HepG2 (cell line): ENCODE data around the gene PRKG1. TPM values are rescaled to one million over a fixed set of nuclear protein-coding genes. Genes with fewer than 3 reads are reported as not detected.

ENCODE experiments used
- ATAC-seq: fragments of 200-7000 bp; cut with Tn5 transposase; 3 replicates; pipeline ENCODE4 v1.9.1; 2020; ENCODE audit warnings: mild to moderate bottlenecking, moderate library complexity
- BruUV-seq: library from RNA; stranded (reverse); fragments of 400-500 nt; replicated peaks from 2 replicates; lab custom pipeline; 2021; lab: Mats Ljungman, UMichigan
- CTCF ChIA-PET: fragments of 300-600 bp; formaldehyde crosslinking; extraction: SDS; loops from one replicate; lab custom pipeline; 2021; ENCODE audit warnings: low total read pairs, inconsistent platforms, low intra/inter-chr PET ratio; lab: Yijun Ruan, JAX
- POLR2A ChIA-PET: fragments of 350-600 bp; sonication (Branson Sonifier 250); formaldehyde crosslinking; loops from one replicate; lab custom pipeline; 2020; ENCODE audit warnings: antibody characterized with exemption, inconsistent platforms; lab: Yijun Ruan, JAX
- DNase-seq: peaks from one replicate; pipeline ENCODE4 v3.0.0-alpha.2; 2015; ENCODE audit warnings: low spot score
- FAIRE-seq: peaks from 3 replicates; lab custom pipeline; 2011; peaks lifted over from hg19 to GRCh38; lab: Jason Lieb, UNC
- H2AFZ ChIP-seq: one replicate; pipeline ENCODE4 v1.6.1; 2011; ENCODE audit warnings: low read length, inconsistent platforms
- H3K27ac ChIP-seq: fragments of 300-600 bp; 3 replicates; pipeline ENCODE4 v1.8.0; 2011; ENCODE audit warnings: mixed run types, mild to moderate bottlenecking, mixed read lengths, low read length, inconsistent platforms; ENCODE audit not compliant: insufficient read depth; ENCODE audit errors: extremely low read length
- H3K27me3 ChIP-seq, 2 experiments: fragments of 200-600 bp in 1 of 2; 2 replicates in 1 of 2; 3 replicates in 1 of 2; pipeline versions ENCODE4 v1.6.0 to v1.8.0; 2011; ENCODE audit warnings: low read length in 2 of 2, mild to moderate bottlenecking in 2 of 2, moderate library complexity in 2 of 2, inconsistent platforms in 1 of 2; ENCODE audit not compliant: insufficient read depth in 2 of 2, control insufficient read depth in 1 of 2
- H3K36me3 ChIP-seq, 2 experiments: fragments of 200-600 bp in 1 of 2; replicated peaks in 1 of 2; 2 replicates in 1 of 2; 3 replicates in 1 of 2; pipeline versions ENCODE4 v1.5.1 to v1.8.0; 2011; ENCODE audit warnings: low read length in 2 of 2, inconsistent platforms in 1 of 2; ENCODE audit not compliant: insufficient read depth in 2 of 2, control insufficient read depth in 1 of 2
- H3K4me1 ChIP-seq: 2 replicates; pipeline ENCODE4 v1.5.1; 2012; ENCODE audit warnings: low read length, inconsistent platforms; ENCODE audit not compliant: insufficient read depth
- H3K4me2 ChIP-seq: 2 replicates; pipeline ENCODE4 v1.6.0; 2011; ENCODE audit warnings: low read depth, low read length, inconsistent platforms
- H3K4me3 ChIP-seq, 3 experiments: fragments of 200-600 bp in 1 of 3; sonication (generic), shearing (Covaris generic) in 1 of 3; replicated peaks in 1 of 3; 2 replicates each; pipeline ENCODE4 v1.5.1; 2011 to 2016; ENCODE audit warnings: low read length in 3 of 3, inconsistent platforms in 2 of 3, low read depth in 2 of 3, mild to moderate bottlenecking in 2 of 3, control low read depth in 1 of 3, mixed read lengths in 1 of 3; ENCODE audit not compliant: insufficient read depth in 1 of 3
- H3K79me2 ChIP-seq: one replicate; pipeline ENCODE4 v1.6.1; 2011; ENCODE audit warnings: low read length, inconsistent platforms; ENCODE audit not compliant: insufficient read depth
- H3K9ac ChIP-seq: 2 replicates; pipeline ENCODE4 v1.6.0; 2011; ENCODE audit warnings: mild to moderate bottlenecking, low read depth, low read length, inconsistent platforms; ENCODE audit not compliant: insufficient read depth
- H3K9me3 ChIP-seq: 2 replicates; pipeline ENCODE4 v1.5.1; 2012; ENCODE audit warnings: mild to moderate bottlenecking, low read length
- H4K20me1 ChIP-seq: 2 replicates; pipeline ENCODE4 v1.6.0; 2011; ENCODE audit warnings: inconsistent platforms, mild to moderate bottlenecking, low read length, moderate library complexity; ENCODE audit not compliant: insufficient read depth
- HHEX ChIP-seq: IDR thresholded peaks from 2 replicates; pipeline ENCODE4 v1.6.1; 2016; ENCODE audit warnings: control low read depth
- NR2C2 ChIP-seq: sonication (generic); formaldehyde crosslinking; IDR thresholded peaks from 2 replicates; pipeline ENCODE4 v1.4.0; 2020; ENCODE audit warnings: missing genetic modification reagents, mild to moderate bottlenecking, moderate library complexity, borderline replicate concordance
- NRL ChIP-seq: sonication (generic); formaldehyde crosslinking; IDR thresholded peaks from 2 replicates; pipeline ENCODE4 v1.5.0; 2020; ENCODE audit warnings: missing genetic modification reagents, mild to moderate bottlenecking, moderate library complexity, borderline replicate concordance
- SIN3B ChIP-seq: fragments of 150-350 bp; IDR thresholded peaks from 2 replicates; pipeline ENCODE4 v1.6.1; 2014; ENCODE audit warnings: low read length
- SMAD1 ChIP-seq: sonication (generic); formaldehyde crosslinking; IDR thresholded peaks from 2 replicates; pipeline ENCODE4 v1.4.0; 2020; ENCODE audit warnings: missing genetic modification reagents, low read depth, mild to moderate bottlenecking, borderline replicate concordance
- TBX3 ChIP-seq: fragments of 450-650 bp; IDR thresholded peaks from 2 replicates; pipeline ENCODE4 v1.6.1; 2017; ENCODE audit warnings: antibody characterized with exemption, mild to moderate bottlenecking, inconsistent platforms, borderline replicate concordance
- YEATS2 ChIP-seq: sonication (generic); formaldehyde crosslinking; IDR thresholded peaks from 2 replicates; pipeline ENCODE4 v1.4.0; 2020; ENCODE audit warnings: missing genetic modification reagents, borderline replicate concordance
- ZEB1 ChIP-seq: IDR thresholded peaks from 2 replicates; pipeline ENCODE4 v1.6.1; 2012; ENCODE audit warnings: mild to moderate bottlenecking, low read depth, inconsistent platforms; ENCODE audit not compliant: insufficient replicate concordance
- ZNF747 ChIP-seq: sonication (generic); formaldehyde crosslinking; IDR thresholded peaks from 2 replicates; pipeline ENCODE4 v1.8.1; 2023; ENCODE audit warnings: missing genetic modification reagents, mild to moderate bottlenecking, borderline replicate concordance
- ZSCAN12 ChIP-seq: sonication (generic); formaldehyde crosslinking; IDR thresholded peaks from 2 replicates; pipeline ENCODE4 v1.9.0; 2021; ENCODE audit warnings: mild to moderate bottlenecking, missing genetic modification reagents
- WGBS: methylation state at CpG from one replicate; pipeline ENCODE4 v1.1.6; 2017; ENCODE audit warnings: low lambda C conversion rate; 5-methylcytosine and 5-hydroxymethylcytosine counted together
- in situ Hi-C: cut with HindIII; loops from 2 replicates; pipeline ENCODE4 v1.10.0; 2017; ENCODE audit warnings: low pct_unique_long_range_greater_than_20kb; ENCODE audit not compliant: extremely low pct_ligation_motif_present
- intact Hi-C: fragments of 100-400 bp; cut with micrococcal nuclease; formaldehyde crosslinking; loops from one replicate; pipeline ENCODE4 v1.10.0; 2022; ENCODE audit not compliant: unreplicated experiment
- polyA plus RNA-seq, 8 experiments: library from polyadenylated mRNA; depleted of rRNA in 3 of 8; stranded (reverse) in 7 of 8; unstranded in 1 of 8; fragments of >200 nt; fragmentation: Illumina TruSeq in 4 of 8; extraction: Trizol in 4 of 8; gene quantifications; 2 replicates each; pipeline versions ENCODE4 v1.2.1 to v1.2.3, GENCODE V29; 2011 to 2016; ENCODE audit warnings: low read depth in 4 of 8, missing spikeins in 1 of 8, mixed read lengths in 1 of 8; ENCODE audit not compliant: insufficient read depth in 1 of 8
- total RNA-seq, 5 experiments: library from RNA; depleted of rRNA; stranded (reverse); fragments of >200 nt; fragmentation: Illumina TruSeq; extraction: Trizol; gene quantifications; 2 replicates each; pipeline ENCODE4 v1.2.3, GENCODE V29; 2016; ENCODE audit warnings: low read depth in 1 of 5
- TF ChIP-seq, protein P1 (sequence below): IDR thresholded peaks from 2 replicates; pipeline ENCODE4 v1.4.0; 2020; ENCODE audit warnings: mild to moderate bottlenecking, missing genetic modification reagents
- TF ChIP-seq, protein P2 (sequence below): fragments of 450-650 bp; IDR thresholded peaks from 2 replicates; pipeline ENCODE4 v1.6.1; 2017

Gene PRKG1
- total and polyA plus RNA-seq, 2 of the 13 experiments (the other 11 are each of a cell fraction or from before 2014, with no cell fraction given), result 0.01 TPM; not detected in 1

GRCh38 chr10:51747216-51747615 is 672.9 kb downstream of the PRKG1 start (continued):
- TF ChIP-seq ZSCAN12 (CRISPR knock-in tag), result no peak
- TF ChIP-seq TBX3, result no peak
- no peak for TF ChIP-seq NRL (CRISPR knock-in tag)

DNA sequence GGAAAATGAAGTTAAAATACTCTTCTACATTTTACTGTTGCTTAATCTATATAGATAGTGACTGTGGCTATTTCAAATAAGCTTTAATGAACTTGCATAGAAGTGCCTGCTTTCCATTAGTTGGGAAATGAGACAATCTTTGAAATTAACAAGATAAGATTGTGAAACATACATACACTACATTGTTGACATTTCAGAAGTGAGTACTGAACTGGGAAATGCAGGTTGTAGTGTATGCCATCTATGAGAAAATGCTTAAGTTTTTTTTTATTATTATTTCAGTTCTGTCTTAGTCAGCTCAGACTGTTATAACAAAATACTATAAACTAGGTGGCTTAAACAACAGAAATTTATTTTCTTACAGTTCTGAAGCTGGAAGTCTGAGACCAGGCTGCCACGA is 674.7 kb downstream of the PRKG1 start:
- intact Hi-C loops, result no loop called here
- H3K4me2 ChIP-seq, result no peak overlapping the region
- WGBS, result 0% methylated on average over 1 of the region's 1 CpG
- H3K79me2 ChIP-seq, result no peaks in the 10 kb centered on the region
- DNase-seq (no peak), ATAC-seq (no peak), FAIRE-seq (no peak)
- no TSS peak for BruUV-seq
- no peaks in the 10 kb centered on the region for H3K9me3 ChIP-seq
- H3K36me3 ChIP-seq, result no peaks in the 10 kb centered on the region
- no peak overlapping the region for H3K4me3 ChIP-seq
- CTCF ChIA-PET, result no interaction called here
- no peaks in the 10 kb centered on the region for H3K4me1 ChIP-seq
- no peak overlapping the region for H3K9ac ChIP-seq
- H3K27me3 ChIP-seq, result no peaks in the 10 kb centered on the region
- no peak overlapping the region for H2AFZ ChIP-seq
- in situ Hi-C loops, result no loop called here
- no peak overlapping the region for H3K27ac ChIP-seq
- POLR2A ChIA-PET, result no interaction called here
- H4K20me1 ChIP-seq, result no peaks in the 10 kb centered on the region
- TF ChIP-seq HHEX (no peak), ZNF747 (CRISPR knock-in tag) (no peak), NR2C2 (no peak), SIN3B (no peak), ZEB1 (no peak), SMAD1 (CRISPR knock-in tag) (no peak), YEATS2 (CRISPR knock-in tag) (no peak)
- TF ChIP-seq, protein P1, sequence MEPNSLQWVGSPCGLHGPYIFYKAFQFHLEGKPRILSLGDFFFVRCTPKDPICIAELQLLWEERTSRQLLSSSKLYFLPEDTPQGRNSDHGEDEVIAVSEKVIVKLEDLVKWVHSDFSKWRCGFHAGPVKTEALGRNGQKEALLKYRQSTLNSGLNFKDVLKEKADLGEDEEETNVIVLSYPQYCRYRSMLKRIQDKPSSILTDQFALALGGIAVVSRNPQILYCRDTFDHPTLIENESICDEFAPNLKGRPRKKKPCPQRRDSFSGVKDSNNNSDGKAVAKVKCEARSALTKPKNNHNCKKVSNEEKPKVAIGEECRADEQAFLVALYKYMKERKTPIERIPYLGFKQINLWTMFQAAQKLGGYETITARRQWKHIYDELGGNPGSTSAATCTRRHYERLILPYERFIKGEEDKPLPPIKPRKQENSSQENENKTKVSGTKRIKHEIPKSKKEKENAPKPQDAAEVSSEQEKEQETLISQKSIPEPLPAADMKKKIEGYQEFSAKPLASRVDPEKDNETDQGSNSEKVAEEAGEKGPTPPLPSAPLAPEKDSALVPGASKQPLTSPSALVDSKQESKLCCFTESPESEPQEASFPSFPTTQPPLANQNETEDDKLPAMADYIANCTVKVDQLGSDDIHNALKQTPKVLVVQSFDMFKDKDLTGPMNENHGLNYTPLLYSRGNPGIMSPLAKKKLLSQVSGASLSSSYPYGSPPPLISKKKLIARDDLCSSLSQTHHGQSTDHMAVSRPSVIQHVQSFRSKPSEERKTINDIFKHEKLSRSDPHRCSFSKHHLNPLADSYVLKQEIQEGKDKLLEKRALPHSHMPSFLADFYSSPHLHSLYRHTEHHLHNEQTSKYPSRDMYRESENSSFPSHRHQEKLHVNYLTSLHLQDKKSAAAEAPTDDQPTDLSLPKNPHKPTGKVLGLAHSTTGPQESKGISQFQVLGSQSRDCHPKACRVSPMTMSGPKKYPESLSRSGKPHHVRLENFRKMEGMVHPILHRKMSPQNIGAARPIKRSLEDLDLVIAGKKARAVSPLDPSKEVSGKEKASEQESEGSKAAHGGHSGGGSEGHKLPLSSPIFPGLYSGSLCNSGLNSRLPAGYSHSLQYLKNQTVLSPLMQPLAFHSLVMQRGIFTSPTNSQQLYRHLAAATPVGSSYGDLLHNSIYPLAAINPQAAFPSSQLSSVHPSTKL (CRISPR knock-in tag), result no peak
- TF ChIP-seq, protein P2, sequence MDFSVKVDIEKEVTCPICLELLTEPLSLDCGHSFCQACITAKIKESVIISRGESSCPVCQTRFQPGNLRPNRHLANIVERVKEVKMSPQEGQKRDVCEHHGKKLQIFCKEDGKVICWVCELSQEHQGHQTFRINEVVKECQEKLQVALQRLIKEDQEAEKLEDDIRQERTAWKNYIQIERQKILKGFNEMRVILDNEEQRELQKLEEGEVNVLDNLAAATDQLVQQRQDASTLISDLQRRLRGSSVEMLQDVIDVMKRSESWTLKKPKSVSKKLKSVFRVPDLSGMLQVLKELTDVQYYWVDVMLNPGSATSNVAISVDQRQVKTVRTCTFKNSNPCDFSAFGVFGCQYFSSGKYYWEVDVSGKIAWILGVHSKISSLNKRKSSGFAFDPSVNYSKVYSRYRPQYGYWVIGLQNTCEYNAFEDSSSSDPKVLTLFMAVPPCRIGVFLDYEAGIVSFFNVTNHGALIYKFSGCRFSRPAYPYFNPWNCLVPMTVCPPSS, result no peak
